Upper lobe of left lung (tissue), 6 donors: ENCODE results near the gene MAML2. TPM values are rescaled to one million over a fixed set of nuclear protein-coding genes. Genes with fewer than 3 reads are reported as not detected.

Experiments used
- ATAC-seq, 2 donors: fragments of 200-7000 bp; cut with Tn5 transposase; one replicate each; pipeline ENCODE4 v1.9.1; 2022; ENCODE audit warnings: mild to moderate bottlenecking in 2 of 2, moderate library complexity in 2 of 2; ENCODE audit not compliant: low FRiP score in 2 of 2
- DNase-seq, 2 donors: peaks; one replicate each; pipeline ENCODE4 v3.0.0-alpha.2; 2019 to 2020
- H3K27ac ChIP-seq, 4 donors: fragments of 200-600 bp; sonication (generic); one replicate each; pipeline ENCODE4 v1.5.1; 2016 to 2019
- H3K27me3 ChIP-seq, 4 donors: fragments of 200-600 bp; sonication (generic); one replicate each; pipeline ENCODE4 v1.5.1; 2017 to 2019
- H3K36me3 ChIP-seq, 4 donors: fragments of 200-600 bp; sonication (generic); one replicate each; pipeline ENCODE4 v1.5.1; 2016 to 2019
- H3K4me1 ChIP-seq, 4 donors: fragments of 200-600 bp; sonication (generic); one replicate each; pipeline ENCODE4 v1.5.1; 2018 to 2019
- H3K4me3 ChIP-seq, 4 donors: fragments of 200-600 bp; sonication (generic); one replicate each; pipeline ENCODE4 v1.5.1; 2017 to 2019; ENCODE audit warnings: mild to moderate bottlenecking in 2 of 4, moderate library complexity in 1 of 4
- H3K9me3 ChIP-seq, 4 donors: fragments of 200-600 bp; sonication (generic); one replicate each; pipeline ENCODE4 v1.5.1; 2018 to 2019
- EP300 ChIP-seq, 4 donors: sonication (generic); formaldehyde crosslinking; IDR thresholded peaks; one replicate each; pipeline ENCODE4 v1.5.1; 2017; ENCODE audit warnings: antibody characterized with exemption in 4 of 4, control low read depth in 2 of 4
- POLR2A ChIP-seq, 4 donors: fragments of 450-650 bp; IDR thresholded peaks; one replicate each; pipeline ENCODE4 v1.5.1; 2016 to 2017; ENCODE audit warnings: antibody characterized with exemption in 4 of 4, mild to moderate bottlenecking in 2 of 4
- POLR2AphosphoS5 ChIP-seq, 2 donors: sonication (generic); formaldehyde crosslinking; IDR thresholded peaks; one replicate each; pipeline ENCODE4 v1.5.1; 2017; ENCODE audit warnings: antibody characterized with exemption in 2 of 2
- WGBS, 2 donors: methylation state at CpG; one replicate each; pipeline ENCODE4 v1.1.5; 2017 to 2018; 5-methylcytosine and 5-hydroxymethylcytosine counted together
- total RNA-seq, 6 donors: library from RNA; depleted of rRNA in 4 of 6; stranded (reverse); fragments of >200 nt in 4 of 6; gene quantifications; one replicate each; pipeline versions ENCODE4 v1.1.0 to v1.2.1, GENCODE V29; 2016 to 2021
- TF ChIP-seq, protein P1 (sequence below), 6 experiments: fragments of 450-650 bp in 4 of 6; fragments of 200-600 bp in 2 of 6; sonication (generic) in 2 of 6; IDR thresholded peaks; one replicate each; pipeline ENCODE4 v1.5.1; 2016 to 2019; ENCODE audit warnings: antibody characterized with exemption in 6 of 6
- donor health status: DM: no; HTN: no; CAD: no; lungs with moderate emphysema.
- donor health status: DM: no; HTN: yes; CAD: no; lungs with severe emphysema.

MAML2 gene
- total RNA-seq, 6 donors from 2014 or later = 19.5 to 36.6 (median 26.3) TPM

GRCh38 chr11:96154802-96155520 lies 188.0 kb downstream of the MAML2 start:
- ATAC-seq (no peak), DNase-seq (no peak)
- no peaks in the 10 kb centered on the region for H3K27me3 ChIP-seq
- H3K4me1 ChIP-seq = peaks cover 29 to 38% (median 37%) of the 10 kb centered on the region in 4 donors
- peak overlapping the region; percentile 75 to 88 (median 81) for H3K27ac ChIP-seq
- no peaks in the 10 kb centered on the region for H3K9me3 ChIP-seq
- H3K4me3 ChIP-seq = no peak overlapping the region
- no peaks in the 10 kb centered on the region for H3K36me3 ChIP-seq
- TF ChIP-seq EP300 (IDR thresholded peaks at IDR 0.05) (no peak), POLR2A (IDR thresholded peaks at IDR 0.05) (no peak), POLR2AphosphoS5 (IDR thresholded peaks at IDR 0.05) (no peak)
- TF ChIP-seq, protein P1, sequence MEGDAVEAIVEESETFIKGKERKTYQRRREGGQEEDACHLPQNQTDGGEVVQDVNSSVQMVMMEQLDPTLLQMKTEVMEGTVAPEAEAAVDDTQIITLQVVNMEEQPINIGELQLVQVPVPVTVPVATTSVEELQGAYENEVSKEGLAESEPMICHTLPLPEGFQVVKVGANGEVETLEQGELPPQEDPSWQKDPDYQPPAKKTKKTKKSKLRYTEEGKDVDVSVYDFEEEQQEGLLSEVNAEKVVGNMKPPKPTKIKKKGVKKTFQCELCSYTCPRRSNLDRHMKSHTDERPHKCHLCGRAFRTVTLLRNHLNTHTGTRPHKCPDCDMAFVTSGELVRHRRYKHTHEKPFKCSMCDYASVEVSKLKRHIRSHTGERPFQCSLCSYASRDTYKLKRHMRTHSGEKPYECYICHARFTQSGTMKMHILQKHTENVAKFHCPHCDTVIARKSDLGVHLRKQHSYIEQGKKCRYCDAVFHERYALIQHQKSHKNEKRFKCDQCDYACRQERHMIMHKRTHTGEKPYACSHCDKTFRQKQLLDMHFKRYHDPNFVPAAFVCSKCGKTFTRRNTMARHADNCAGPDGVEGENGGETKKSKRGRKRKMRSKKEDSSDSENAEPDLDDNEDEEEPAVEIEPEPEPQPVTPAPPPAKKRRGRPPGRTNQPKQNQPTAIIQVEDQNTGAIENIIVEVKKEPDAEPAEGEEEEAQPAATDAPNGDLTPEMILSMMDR (IDR thresholded peaks at IDR 0.05) = no peak
- 66 to 78% methylated on average over 7 of the region's 7 CpGs for WGBS, 2 donors

GRCh38 chr11:96152623-96153022 lies 190.4 kb downstream of the MAML2 start:
- H3K27me3 ChIP-seq = no peaks in the 10 kb centered on the region
- TF ChIP-seq, protein P1 (IDR thresholded peaks at IDR 0.05) = no peak
- no peak for TF ChIP-seq EP300 (IDR thresholded peaks at IDR 0.05)
- TF ChIP-seq POLR2AphosphoS5 (IDR thresholded peaks at IDR 0.05) = no peak
- no peak for TF ChIP-seq POLR2A (IDR thresholded peaks at IDR 0.05)
- H3K4me1 ChIP-seq = peaks cover 29 to 35% (median 34%) of the 10 kb centered on the region in 4 donors
- WGBS, 2 donors = 73 to 83% methylated on average over 1 of the region's 1 CpG
- ATAC-seq (no peak), DNase-seq (no peak)
- H3K4me3 ChIP-seq = no peak overlapping the region
- no peaks in the 10 kb centered on the region for H3K9me3 ChIP-seq
- H3K27ac ChIP-seq = no peak overlapping the region
- no peaks in the 10 kb centered on the region for H3K36me3 ChIP-seq

DNA sequence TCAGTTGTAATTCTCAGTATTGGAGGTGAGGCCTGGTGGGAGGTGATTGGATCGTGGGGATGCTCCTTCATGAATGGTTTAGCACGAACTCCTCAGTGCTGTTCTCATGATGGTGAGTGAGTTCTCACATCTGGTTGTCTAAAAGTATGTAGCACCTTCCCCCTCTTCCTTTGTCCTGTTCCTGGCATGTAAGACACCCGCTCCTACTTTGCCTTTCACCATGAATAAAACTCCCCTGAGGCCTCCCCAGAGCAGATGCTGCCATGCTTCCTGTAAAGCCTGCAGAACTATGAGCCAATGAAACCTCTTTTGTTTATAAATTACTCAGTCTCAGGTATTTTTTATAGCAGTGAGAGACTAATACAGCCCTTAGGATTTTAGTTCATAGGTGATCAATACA lies 191.5 kb downstream of the MAML2 start:
- no peaks in the 10 kb centered on the region for H3K36me3 ChIP-seq
- no peak for ATAC-seq
- TF ChIP-seq, protein P1 (IDR thresholded peaks at IDR 0.05) = no peak
- no peak for TF ChIP-seq POLR2AphosphoS5 (IDR thresholded peaks at IDR 0.05)
- TF ChIP-seq POLR2A (IDR thresholded peaks at IDR 0.05) = no peak
- DNase-seq = no peak
- H3K4me3 ChIP-seq = no peak overlapping the region
- H3K27ac ChIP-seq = no peak overlapping the region
- H3K9me3 ChIP-seq = no peaks in the 10 kb centered on the region
- 92 to 95% methylated on average over 3 of the region's 3 CpGs for WGBS, 2 donors
- H3K4me1 ChIP-seq = peaks cover 20 to 25% (median 24%) of the 10 kb centered on the region in 4 donors
- no peaks in the 10 kb centered on the region for H3K27me3 ChIP-seq

- ATAC-seq = no peak
- Histone ChIP-seq H3K4me3 (no peak overlapping the region), H3K4me1 (peaks cover 11 to 16% (median 15%) of the 10 kb centered on the region in 4 donors), H3K9me3 (no peaks in the 10 kb centered on the region), H3K27me3 (no peaks in the 10 kb centered on the region), H3K27ac (no peak overlapping the region), H3K36me3 (no peaks in the 10 kb centered on the region)
- TF ChIP-seq, protein P1 (IDR thresholded peaks at IDR 0.05) = no peak
- TF ChIP-seq POLR2A (IDR thresholded peaks at IDR 0.05) (no peak), EP300 (IDR thresholded peaks at IDR 0.05) (no peak), POLR2AphosphoS5 (IDR thresholded peaks at IDR 0.05) (no peak)
- no peak for DNase-seq
- 90 to 97% methylated on average over 4 of the region's 4 CpGs for WGBS, 2 donors
These were observed 192.4 kb downstream of the MAML2 start for GRCh38 chr11:96150609-96151008.
